PFSK-1 (cell line): ENCODE measurements around the gene TNFRSF1B.

ENCODE experiments used
- FOXP2 ChIP-seq: optimal IDR thresholded peaks from 2 replicates; pipeline ENCODE3; 2011; ENCODE audit warnings: borderline replicate concordance, control low read depth, inconsistent platforms; ENCODE audit not compliant: insufficient read depth; ENCODE audit errors: extremely low read length, extremely low read depth
- POLR2AphosphoS5 ChIP-seq: IDR thresholded peaks from 2 replicates; pipeline ENCODE4 v1.6.1; 2012; ENCODE audit warnings: low read depth, mild to moderate bottlenecking, control low read depth, low read length, moderate library complexity
- SIN3A ChIP-seq: IDR thresholded peaks from 2 replicates; pipeline ENCODE4 v1.6.1; 2012; ENCODE audit warnings: mild to moderate bottlenecking, low read length, moderate library complexity, borderline replicate concordance; ENCODE audit not compliant: insufficient read depth
- TAF1 ChIP-seq: IDR thresholded peaks from 2 replicates; pipeline ENCODE4 v1.6.1; 2012; ENCODE audit warnings: low read length, control low read depth, borderline replicate concordance; ENCODE audit not compliant: insufficient read depth
- TF ChIP-seq, protein P1 (sequence below), 2 experiments: IDR thresholded peaks; 2 replicates each; pipeline versions ENCODE4 v1.6.1 to v1.8.0; 2011 to 2012; ENCODE audit warnings: low read depth in 2 of 2, low read length in 2 of 2, control low read depth in 1 of 2, inconsistent platforms in 1 of 2, mild to moderate bottlenecking in 1 of 2, moderate library complexity in 1 of 2; ENCODE audit not compliant: insufficient read depth in 1 of 2

TNFRSF1B gene

DNA sequence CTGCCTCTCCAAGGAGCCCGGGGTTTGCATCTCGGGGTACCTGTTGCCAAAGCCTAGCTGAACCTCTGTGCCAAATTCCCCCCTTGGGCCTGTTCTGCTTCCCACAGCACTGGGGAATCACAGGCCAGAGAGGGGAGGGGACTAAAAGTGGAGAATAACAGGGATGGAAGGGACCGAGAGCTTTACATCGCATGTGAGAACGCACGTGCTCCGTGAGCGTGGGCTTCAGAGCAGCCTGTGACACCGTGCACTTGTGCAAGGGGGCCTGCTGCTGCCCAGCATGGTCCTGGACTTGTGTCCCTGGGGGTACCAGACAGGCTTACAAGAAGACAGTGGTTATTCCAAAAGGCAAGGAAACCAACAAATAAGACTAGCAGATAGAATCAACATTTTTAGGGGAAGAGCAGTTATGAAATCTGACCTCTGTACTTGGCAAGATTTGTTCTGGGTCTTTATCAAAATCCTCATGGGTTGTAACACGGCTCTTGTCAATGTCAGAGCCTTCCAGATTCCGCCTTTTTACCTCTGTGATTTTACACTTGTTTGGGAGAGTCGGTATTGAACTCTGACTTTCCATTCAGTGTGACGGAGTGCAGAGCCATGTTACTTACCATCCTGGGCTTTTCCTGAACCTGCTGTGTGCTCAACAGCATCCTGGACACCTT is 36.2 kb upstream of the TNFRSF1B start:
- no peak for TF ChIP-seq FOXP2
- no peak for TF ChIP-seq SIN3A
- TF ChIP-seq TAF1, result no peak
- no peak for TF ChIP-seq POLR2AphosphoS5
- TF ChIP-seq, protein P1, sequence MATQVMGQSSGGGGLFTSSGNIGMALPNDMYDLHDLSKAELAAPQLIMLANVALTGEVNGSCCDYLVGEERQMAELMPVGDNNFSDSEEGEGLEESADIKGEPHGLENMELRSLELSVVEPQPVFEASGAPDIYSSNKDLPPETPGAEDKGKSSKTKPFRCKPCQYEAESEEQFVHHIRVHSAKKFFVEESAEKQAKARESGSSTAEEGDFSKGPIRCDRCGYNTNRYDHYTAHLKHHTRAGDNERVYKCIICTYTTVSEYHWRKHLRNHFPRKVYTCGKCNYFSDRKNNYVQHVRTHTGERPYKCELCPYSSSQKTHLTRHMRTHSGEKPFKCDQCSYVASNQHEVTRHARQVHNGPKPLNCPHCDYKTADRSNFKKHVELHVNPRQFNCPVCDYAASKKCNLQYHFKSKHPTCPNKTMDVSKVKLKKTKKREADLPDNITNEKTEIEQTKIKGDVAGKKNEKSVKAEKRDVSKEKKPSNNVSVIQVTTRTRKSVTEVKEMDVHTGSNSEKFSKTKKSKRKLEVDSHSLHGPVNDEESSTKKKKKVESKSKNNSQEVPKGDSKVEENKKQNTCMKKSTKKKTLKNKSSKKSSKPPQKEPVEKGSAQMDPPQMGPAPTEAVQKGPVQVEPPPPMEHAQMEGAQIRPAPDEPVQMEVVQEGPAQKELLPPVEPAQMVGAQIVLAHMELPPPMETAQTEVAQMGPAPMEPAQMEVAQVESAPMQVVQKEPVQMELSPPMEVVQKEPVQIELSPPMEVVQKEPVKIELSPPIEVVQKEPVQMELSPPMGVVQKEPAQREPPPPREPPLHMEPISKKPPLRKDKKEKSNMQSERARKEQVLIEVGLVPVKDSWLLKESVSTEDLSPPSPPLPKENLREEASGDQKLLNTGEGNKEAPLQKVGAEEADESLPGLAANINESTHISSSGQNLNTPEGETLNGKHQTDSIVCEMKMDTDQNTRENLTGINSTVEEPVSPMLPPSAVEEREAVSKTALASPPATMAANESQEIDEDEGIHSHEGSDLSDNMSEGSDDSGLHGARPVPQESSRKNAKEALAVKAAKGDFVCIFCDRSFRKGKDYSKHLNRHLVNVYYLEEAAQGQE (IDR thresholded peaks at IDR 0.05; ENCODE audit: insufficient read depth in 1 of 2, low read depth in 2 of 2, low read length in 2 of 2), result no peak

DNA sequence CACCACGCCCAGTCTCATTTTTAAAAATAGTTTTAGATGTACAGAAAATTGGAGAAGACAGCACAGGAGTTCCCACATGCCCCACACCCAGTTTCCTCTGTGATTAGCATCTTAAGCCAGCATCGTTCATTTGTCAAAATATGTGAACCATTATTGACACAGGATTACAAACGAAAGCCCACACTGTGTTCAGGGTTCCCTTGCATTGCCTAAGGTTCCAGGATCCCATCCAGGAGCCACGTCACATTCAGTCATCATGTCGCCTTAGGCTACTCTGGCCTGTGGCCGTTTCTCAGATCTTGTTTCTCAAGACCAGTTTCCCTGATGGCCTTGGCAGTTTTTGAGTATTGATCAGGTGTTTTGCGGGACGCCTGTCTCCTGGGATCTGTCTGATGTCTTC is 34.7 kb upstream of the TNFRSF1B start:
- TF ChIP-seq, protein P1 (IDR thresholded peaks at IDR 0.05; ENCODE audit: insufficient read depth in 1 of 2, low read depth in 2 of 2, low read length in 2 of 2), result no peak
- TF ChIP-seq FOXP2, result no peak
- TF ChIP-seq SIN3A, result no peak
- TF ChIP-seq TAF1, result no peak
- TF ChIP-seq POLR2AphosphoS5, result no peak

- TF ChIP-seq SIN3A (no peak), POLR2AphosphoS5 (no peak), FOXP2 (no peak), TAF1 (no peak)
- TF ChIP-seq, protein P1 (IDR thresholded peaks at IDR 0.05; ENCODE audit: insufficient read depth in 1 of 2, low read depth in 2 of 2, low read length in 2 of 2), result no peak
Measured at GRCh38 chr1:12134716-12135115, 32.1 kb upstream of the TNFRSF1B start.

- TF ChIP-seq POLR2AphosphoS5 (no peak), TAF1 (no peak), FOXP2 (no peak), SIN3A (no peak)
- TF ChIP-seq, protein P1 (IDR thresholded peaks at IDR 0.05; ENCODE audit: insufficient read depth in 1 of 2, low read depth in 2 of 2, low read length in 2 of 2), result no peak
Measured at GRCh38 chr1:12135612-12136011, 31.2 kb upstream of the TNFRSF1B start.

DNA sequence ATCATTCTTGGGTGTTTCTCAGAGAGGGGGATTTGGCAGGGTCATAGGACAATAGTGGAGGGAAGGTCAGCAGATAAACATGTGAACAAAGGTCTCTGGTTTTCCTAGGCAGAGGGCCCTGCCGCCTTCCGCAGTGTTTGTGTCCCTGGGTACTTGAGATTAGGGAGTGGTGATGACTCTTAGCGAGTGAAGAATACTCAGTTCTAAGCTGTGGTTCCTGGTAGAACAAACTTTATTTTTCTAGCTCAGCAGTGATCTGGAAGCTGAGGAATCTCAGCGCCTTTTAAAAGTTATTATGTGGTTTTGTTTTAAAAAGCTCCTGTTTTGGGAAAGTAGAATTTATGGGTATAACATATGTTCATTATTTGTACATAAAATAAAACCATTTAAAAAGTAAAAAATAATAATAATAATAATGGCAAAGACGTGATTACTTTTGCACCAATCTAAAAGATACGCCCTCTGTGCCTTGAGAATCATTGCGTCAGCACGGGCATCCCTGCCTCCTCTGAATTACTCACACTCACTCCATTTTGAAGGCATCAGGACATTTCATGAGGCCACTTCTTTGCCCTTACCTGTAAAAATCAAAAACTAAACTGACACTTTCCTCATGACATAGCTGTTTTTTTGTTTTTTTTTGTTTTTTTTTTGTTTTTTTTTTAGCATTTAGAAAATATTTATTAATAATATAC is 29.7 kb upstream of the TNFRSF1B start:
- TF ChIP-seq SIN3A (no peak), POLR2AphosphoS5 (no peak), FOXP2 (no peak), TAF1 (no peak)
- TF ChIP-seq, protein P1 (IDR thresholded peaks at IDR 0.05; ENCODE audit: insufficient read depth in 1 of 2, low read depth in 2 of 2, low read length in 2 of 2), result no peak
